K562 (cell line): ENCODE measurements around the gene GEMIN7. TPM values are rescaled to one million over a fixed set of nuclear protein-coding genes. Genes with fewer than 3 reads are reported as not detected.
A peak's percentile ranks its signal among the peaks of the same experiment; 100 is the strongest.

ENCODE experiments used
- ATAC-seq: fragments of 200-7000 bp; cut with Tn5 transposase; 3 replicates; pipeline ENCODE4 v1.9.1; 2020; ENCODE audit warnings: moderate library complexity
- BruUV-seq: library from RNA; stranded (reverse); fragments of 400-500 nt; replicated peaks from 2 replicates; lab custom pipeline; 2021; lab: Mats Ljungman, UMichigan
- CTCF ChIA-PET: fragments of 300-600 bp; formaldehyde crosslinking; extraction: SDS; loops from one replicate; lab custom pipeline; 2021; ENCODE audit warnings: low intra/inter-chr PET ratio; lab: Yijun Ruan, JAX
- POLR2A ChIA-PET: fragments of 300-600, 350-650 bp; sonication (Branson Sonifier 250); formaldehyde crosslinking; extraction: SDS; loops from one replicate; lab custom pipeline; 2021; ENCODE audit warnings: antibody characterized with exemption, inconsistent platforms; lab: Yijun Ruan, JAX
- DNase-seq, 4 experiments: peaks; one replicate each; pipeline versions ENCODE4 v3.0.0 to v3.0.0-alpha.2; 2011 to 2018; ENCODE audit warnings: low spot score in 3 of 4, mixed read lengths in 3 of 4; ENCODE audit errors: extremely low read depth in 1 of 4
- FAIRE-seq: peaks from 2 replicates; lab custom pipeline; 2011; peaks lifted over from hg19 to GRCh38; lab: Jason Lieb, UNC
- H2AFZ ChIP-seq: 2 replicates; pipeline ENCODE4 v1.6.0; 2011; ENCODE audit warnings: low read depth, low read length, control low read depth, inconsistent platforms
- H3K27ac ChIP-seq: fragments of 200-600 bp; 3 replicates; pipeline ENCODE4 v1.8.0; 2011; ENCODE audit warnings: low read depth, mild to moderate bottlenecking, control low read depth, inconsistent platforms, low read length, moderate library complexity, mixed read lengths; ENCODE audit errors: extremely low read depth
- H3K27me3 ChIP-seq, 2 experiments: fragments of 300-600 bp in 1 of 2; 2 replicates in 1 of 2; 3 replicates in 1 of 2; pipeline versions ENCODE4 v1.6.0 to v1.8.0; 2011; ENCODE audit warnings: inconsistent platforms in 2 of 2, low read length in 2 of 2, mild to moderate bottlenecking in 1 of 2, mixed read lengths in 1 of 2, moderate library complexity in 1 of 2; ENCODE audit not compliant: control insufficient read depth in 2 of 2, insufficient read depth in 2 of 2
- H3K36me3 ChIP-seq: fragments of 300-600 bp; 3 replicates; pipeline ENCODE4 v1.8.0; 2011; ENCODE audit warnings: mild to moderate bottlenecking, low read length, inconsistent platforms; ENCODE audit not compliant: control insufficient read depth, insufficient read depth
- H3K4me1 ChIP-seq, 2 experiments: fragments of 200-600 bp in 1 of 2; replicated peaks in 1 of 2; 2 replicates in 1 of 2; 3 replicates in 1 of 2; pipeline versions ENCODE4 v1.5.1 to v1.8.0; 2011; ENCODE audit warnings: inconsistent platforms in 2 of 2, low read length in 2 of 2, mild to moderate bottlenecking in 1 of 2, mixed read lengths in 1 of 2, moderate library complexity in 1 of 2; ENCODE audit not compliant: control insufficient read depth in 2 of 2, insufficient read depth in 2 of 2
- H3K4me2 ChIP-seq: 2 replicates; pipeline ENCODE4 v1.6.1; 2011; ENCODE audit warnings: low read length, control low read depth, inconsistent platforms, mixed read lengths; ENCODE audit not compliant: insufficient read depth
- H3K4me3 ChIP-seq: fragments of 200-600 bp; sonication (generic), shearing (Covaris generic); 2 replicates; pipeline ENCODE4 v1.5.1; 2016; ENCODE audit warnings: control low read depth, inconsistent platforms
- H3K79me2 ChIP-seq: fragments of 200-600 bp; 3 replicates; pipeline ENCODE4 v1.8.0; 2011; ENCODE audit warnings: low read length, inconsistent platforms; ENCODE audit not compliant: control insufficient read depth, insufficient read depth
- H3K9ac ChIP-seq, 2 experiments: 2 replicates each; pipeline versions ENCODE4 v1.6.0 to v1.6.1; 2011; ENCODE audit warnings: low read depth in 2 of 2, low read length in 2 of 2, control low read depth in 1 of 2, inconsistent platforms in 1 of 2, mild to moderate bottlenecking in 1 of 2, mixed read lengths in 1 of 2; ENCODE audit not compliant: insufficient read depth in 1 of 2
- H3K9me1 ChIP-seq: one replicate; pipeline ENCODE4 v1.6.0; 2011; ENCODE audit warnings: inconsistent platforms, mild to moderate bottlenecking, low read length, moderate library complexity; ENCODE audit not compliant: control insufficient read depth, insufficient read depth
- H3K9me3 ChIP-seq: replicated peaks from 2 replicates; pipeline ENCODE4 v1.5.1; 2011; ENCODE audit warnings: low read depth, low read length, inconsistent platforms; ENCODE audit not compliant: control insufficient read depth, insufficient read depth
- H4K20me1 ChIP-seq: replicated peaks from 2 replicates; pipeline ENCODE4 v1.6.1; 2011; ENCODE audit warnings: low read length, inconsistent platforms, mixed read lengths; ENCODE audit not compliant: control insufficient read depth, insufficient read depth
- CREB1 ChIP-seq, 2 experiments: sonication (generic) in 1 of 2; formaldehyde crosslinking in 1 of 2; IDR thresholded peaks; 2 replicates each; pipeline versions ENCODE4 v1.6.1 to v1.8.0; 2012 to 2022; ENCODE audit warnings: inconsistent platforms in 1 of 2, mild to moderate bottlenecking in 1 of 2, missing genetic modification reagents in 1 of 2, moderate library complexity in 1 of 2
- FOXJ3 ChIP-seq: sonication (generic); formaldehyde crosslinking; IDR thresholded peaks from 2 replicates; pipeline ENCODE4 v1.4.0; 2020; ENCODE audit warnings: mild to moderate bottlenecking, missing genetic modification reagents
- MEIS2 ChIP-seq: fragments of 450-650 bp; IDR thresholded peaks from 2 replicates; pipeline ENCODE4 v1.6.1; 2014; ENCODE audit warnings: mild to moderate bottlenecking; ENCODE audit not compliant: partially characterized antibody
- MIER1 ChIP-seq: fragments of 450-650 bp; IDR thresholded peaks from 2 replicates; pipeline ENCODE4 v1.6.1; 2016; ENCODE audit warnings: antibody characterized with exemption, mild to moderate bottlenecking, low read depth
- PKNOX1 ChIP-seq: fragments of 450-650 bp; IDR thresholded peaks from 2 replicates; pipeline ENCODE4 v1.6.1; 2016
- RBM25 ChIP-seq: fragments of 200-400 bp; formaldehyde crosslinking; IDR thresholded peaks from 2 replicates; pipeline ENCODE4 v1.6.1; 2018; ENCODE audit warnings: low read length, low read depth, moderate library complexity; ENCODE audit not compliant: severe bottlenecking
- TEAD2 ChIP-seq: fragments of 450-650 bp; IDR thresholded peaks from 2 replicates; pipeline ENCODE4 v1.6.1; 2016; ENCODE audit warnings: missing genetic modification characterization, control low read depth, missing compliant biosample characterization
- ZNF121 ChIP-seq: sonication (generic); formaldehyde crosslinking; conservative IDR thresholded peaks from 2 replicates; pipeline ENCODE4 v1.8.0; 2022; ENCODE audit warnings: missing genetic modification reagents
- WGBS: fragments of 100-300 bp; shearing (Covaris generic); methylation state at CpG from one replicate; pipeline ENCODE4 v1.1.6; 2016; ENCODE audit warnings: low coverage, mixed read lengths; ENCODE audit not compliant: insufficient coverage; ENCODE audit errors: missing lambda C conversion rate; 5-methylcytosine and 5-hydroxymethylcytosine counted together
- in situ Hi-C: fragments of 300-500 bp; cut with MboI; formaldehyde crosslinking; loops from 4 replicates; pipeline ENCODE4 v1.15.0; 2018; ENCODE audit warnings: inconsistent platforms, mixed read lengths
- intact Hi-C: fragments of 100-400 bp; cut with micrococcal nuclease; formaldehyde crosslinking; loops from 2 replicates; pipeline ENCODE4 v1.14.2; 2022
- polyA plus RNA-seq, 8 experiments: library from polyadenylated mRNA; depleted of rRNA in 4 of 8; stranded (reverse) in 5 of 8; unstranded in 3 of 8; fragments of >200 nt; fragmentation: Nextera tagmentation in 2 of 8; fragmentation: Illumina TruSeq in 1 of 8; extraction: Ambion mirVana in 2 of 8; extraction: Trizol in 1 of 8; gene quantifications; 2 replicates each; pipeline versions ENCODE4 v1.2.1 to v1.2.3, GENCODE V29; 2011 to 2014; ENCODE audit warnings: inconsistent platforms in 1 of 8, missing spikeins in 1 of 8
- total RNA-seq, 7 experiments: library from RNA; depleted of rRNA in 6 of 7; stranded (reverse); fragments of >200 nt in 6 of 7; fragmentation: Illumina TruSeq in 2 of 7; extraction: Trizol in 2 of 7; gene quantifications; 2 replicates each; pipeline versions ENCODE4 v1.2.1 to v1.2.3, GENCODE V29; 2011 to 2021; ENCODE audit warnings: low replicate concordance in 1 of 7

GEMIN7 gene
- total and polyA plus RNA-seq, 9 of the 15 experiments (the other 6 are each of a cell fraction or from before 2014, with no cell fraction given), result 23.1 to 124 (median 54.9) TPM

DNA sequence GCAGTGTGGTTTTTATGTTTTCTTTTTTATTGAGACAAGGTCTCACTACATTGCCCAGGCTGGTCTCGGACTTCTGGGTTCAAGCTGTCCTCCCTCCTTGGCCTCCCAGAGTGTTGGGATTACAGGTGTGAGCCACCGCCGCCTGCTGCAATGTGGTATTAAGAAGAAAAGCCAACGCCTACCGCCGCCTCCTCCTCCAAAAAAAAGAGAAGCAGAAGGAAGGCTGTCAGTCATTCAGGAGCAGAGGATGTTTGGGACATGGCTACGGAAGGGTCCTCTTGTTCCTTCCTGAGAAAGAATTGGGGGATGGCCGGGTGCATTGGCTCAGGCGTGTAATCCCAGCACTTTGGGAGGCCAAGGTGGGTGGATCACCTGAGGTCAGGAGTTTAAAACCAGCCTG is 15.1 kb downstream of the GEMIN7 start:
- Histone ChIP-seq H3K4me1 (peaks cover 44 to 75% of the 10 kb centered on the region in 2 experiments), H3K4me3 (peak overlapping the region; percentile 99), H3K4me2 (peak overlapping the region; percentile 89), H3K9me3 (no peaks in the 10 kb centered on the region), H3K27me3 (no peaks in the 10 kb centered on the region), H3K36me3 (peaks cover 71% of the 10 kb centered on the region; the same call in 2 of the 3 replicates), H2AFZ (no peak overlapping the region), H3K9ac (peak overlapping the region; percentile 98 to 99), H3K9me1 (peaks cover 12% of the 10 kb centered on the region), H4K20me1 (peaks cover 36% of the 10 kb centered on the region), H3K79me2 (peaks cover 67% of the 10 kb centered on the region), H3K27ac (peak overlapping the region; percentile 100; the same call in 2 of the 3 replicates)
- DNase-seq, result no peak
- CTCF ChIA-PET, result no interaction called here
- intact Hi-C loops (no loop called here), in situ Hi-C loops (no loop called here)
- POLR2A ChIA-PET, result interaction anchor here (0.8 to 1.2 kb wide), 2 partner anchors 10 to 11 kb away, joined by 3 read pairs; no protein-coding TSS in a partner anchor
- WGBS, result 22% methylated on average over 9 of the region's 9 CpGs
- ATAC-seq, result no peak
- peak; percentile 58 for FAIRE-seq
- no TSS peak for BruUV-seq
- no peak for TF ChIP-seq MIER1
- TF ChIP-seq FOXJ3, result no peak
- TF ChIP-seq RBM25, result peak; percentile 39
- peak; percentile 46; the same call in 1 of the 2 replicates for TF ChIP-seq ZNF121 (CRISPR knock-in tag)
- no peak for TF ChIP-seq TEAD2 (tag)
- no peak for TF ChIP-seq CREB1 (IDR thresholded peaks at IDR 0.05)
- no peak for TF ChIP-seq CREB1 (CRISPR knock-in tag; IDR thresholded peaks at IDR 0.05)
- TF ChIP-seq PKNOX1, result peak; percentile 88
- TF ChIP-seq MEIS2, result peak; percentile 29
- TF ChIP-seq, all 486 proteins: peak for 4
